Ramos (cell line): Measurements from ENCODE around the gene SASH3.

Experiments used
- in situ Hi-C: fragments of 300-500 bp; cut with MboI; formaldehyde crosslinking; loops from one replicate; pipeline ENCODE4 v1.14.3; 2022; ENCODE audit warnings: low sequenced_read_pairs; ENCODE audit not compliant: unreplicated experiment

The SASH3 gene

GRCh38 chrX:129798456-129798855, 18.7 kb downstream of the SASH3 start:
- in situ Hi-C loops = no loop called here

GRCh38 chrX:129798888-129799287, 19.1 kb downstream of the SASH3 start:
- in situ Hi-C loops = no loop called here

DNA sequence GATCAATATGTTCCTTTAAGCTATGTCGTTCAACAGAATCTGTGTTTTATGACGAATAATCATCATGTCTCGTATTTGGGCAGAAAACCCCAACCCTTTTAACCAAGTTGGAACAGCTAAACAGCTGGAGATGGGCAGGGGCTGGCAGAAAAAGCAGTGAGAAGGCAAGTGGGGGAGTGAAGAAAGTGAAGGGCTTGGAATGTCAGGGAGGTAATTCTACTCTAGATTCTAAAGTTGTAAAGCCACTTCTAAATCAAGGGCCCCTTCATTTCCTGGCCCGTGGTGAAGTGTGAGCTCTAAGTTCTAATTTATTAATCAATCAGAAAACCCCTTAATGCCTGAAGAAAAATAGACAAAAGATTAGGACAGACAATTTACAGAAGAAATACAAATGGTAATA, 20.4 kb downstream of the SASH3 start:
- in situ Hi-C loops = no loop called here

DNA sequence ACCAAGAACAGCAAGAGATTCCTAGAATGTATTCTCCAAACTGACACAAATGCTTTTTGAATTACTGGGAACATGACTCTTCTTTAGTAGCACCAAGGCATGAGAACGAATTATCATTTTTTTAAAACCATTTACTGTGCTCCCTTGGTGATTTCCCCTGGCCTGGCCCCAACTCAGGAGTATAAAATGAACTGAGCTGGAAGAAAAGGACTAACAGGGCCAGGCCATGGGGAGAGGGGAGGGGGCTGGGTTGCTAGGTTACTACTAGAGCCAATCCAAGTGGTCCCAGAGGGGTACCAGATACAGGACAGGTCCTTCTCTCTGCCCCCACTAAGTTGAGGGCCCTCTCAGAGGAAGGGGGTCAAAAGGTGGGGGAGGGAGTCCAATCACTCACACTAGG, 23.1 kb downstream of the SASH3 start:
- in situ Hi-C loops = no loop called here

DNA sequence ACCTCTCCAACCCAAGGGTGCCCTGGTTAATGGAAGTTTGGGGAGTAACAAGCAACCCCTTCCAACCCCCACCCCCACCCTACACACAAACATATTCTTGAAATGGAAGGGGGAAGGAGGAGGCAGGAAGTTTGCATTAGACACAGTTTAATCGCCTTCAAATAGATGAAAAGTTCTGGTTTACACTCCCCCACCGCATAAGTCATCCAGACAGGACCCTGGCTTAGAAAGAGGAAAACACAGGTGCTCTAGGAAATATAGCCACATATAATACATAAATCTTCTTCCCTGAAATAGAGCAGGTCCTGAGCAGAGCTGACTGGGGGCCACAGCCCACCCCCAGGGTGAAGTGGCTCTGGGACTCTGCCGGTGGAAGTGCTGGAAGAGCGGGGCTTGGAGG, 25.1 kb downstream of the SASH3 start:
- in situ Hi-C loops = no loop called here

DNA sequence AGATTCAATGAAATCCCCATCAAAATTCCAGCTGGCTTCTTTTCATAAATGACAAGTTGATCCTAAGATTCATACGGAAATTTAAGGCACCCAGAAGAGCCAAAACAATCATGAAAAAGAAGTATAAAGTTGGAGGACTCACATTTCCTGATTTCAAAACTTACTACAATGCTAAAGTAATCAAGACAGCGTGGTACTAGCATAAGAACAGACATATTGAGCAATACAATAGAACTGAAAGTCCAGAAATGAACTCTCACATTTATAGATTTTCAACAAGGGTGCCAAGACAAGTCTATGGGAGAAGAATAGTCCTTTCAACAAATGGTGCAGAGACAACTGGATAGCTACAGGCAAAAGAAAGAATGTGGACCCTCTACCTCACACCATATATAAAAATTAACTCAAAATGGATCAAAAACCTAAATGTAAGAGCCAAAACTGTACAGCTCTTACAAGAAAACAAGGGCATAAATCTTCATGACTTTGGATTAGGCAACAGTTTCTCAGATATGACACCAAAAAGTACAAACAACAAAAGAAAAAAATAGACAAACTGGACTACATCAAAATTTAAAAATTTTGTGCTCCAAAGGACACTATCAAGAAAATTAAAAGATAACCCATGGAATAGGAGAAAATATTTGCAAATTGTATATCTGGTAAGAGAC, 28.5 kb downstream of the SASH3 start:
- in situ Hi-C loops = no loop called here

DNA sequence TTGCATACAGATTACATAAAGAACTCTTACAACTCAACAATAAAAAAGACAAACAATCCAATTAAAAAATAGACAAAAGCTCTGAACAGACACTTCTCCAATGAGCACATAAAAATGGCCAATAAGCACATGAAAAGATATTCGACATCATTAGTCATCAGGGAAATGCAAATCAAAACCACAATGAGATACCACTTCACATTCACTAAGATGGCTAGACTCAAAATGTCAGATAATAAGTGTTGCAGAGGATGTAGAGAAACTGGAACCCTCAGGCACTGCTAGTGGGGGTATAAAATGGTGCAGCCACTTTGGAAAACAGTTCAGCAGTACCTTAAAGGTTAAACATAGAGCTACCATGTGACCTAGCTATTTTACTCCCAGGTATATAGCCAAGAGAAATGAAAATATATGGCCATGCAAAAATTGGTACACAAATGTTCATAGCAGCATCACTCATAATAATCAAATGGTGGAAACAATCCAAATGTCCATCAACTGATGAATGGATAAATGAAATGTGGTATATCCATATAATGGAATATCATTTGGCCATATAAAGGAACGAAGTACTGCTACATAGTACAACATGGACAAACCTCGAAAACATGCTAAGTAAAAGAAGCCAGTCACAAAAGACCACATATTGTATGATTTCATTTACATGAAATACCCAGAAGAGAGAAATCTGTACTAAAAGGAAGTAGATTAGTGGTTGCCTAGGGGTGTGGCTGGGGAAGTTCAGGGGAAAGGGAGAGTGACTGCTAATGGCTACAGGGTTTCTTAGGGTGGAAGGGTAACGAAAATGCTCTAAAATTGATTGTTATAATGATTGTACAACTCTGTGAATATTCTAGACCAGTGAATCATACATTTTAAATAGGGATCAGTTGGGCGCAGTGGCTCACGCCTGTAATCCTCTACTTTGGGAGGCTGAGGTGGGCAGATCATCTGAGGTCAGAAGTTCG, 29.4 kb downstream of the SASH3 start:
- in situ Hi-C loops = no loop called here

GRCh38 chrX:129813662-129814368, 34.1 kb downstream of the SASH3 start:
- in situ Hi-C loops = no loop called here

DNA sequence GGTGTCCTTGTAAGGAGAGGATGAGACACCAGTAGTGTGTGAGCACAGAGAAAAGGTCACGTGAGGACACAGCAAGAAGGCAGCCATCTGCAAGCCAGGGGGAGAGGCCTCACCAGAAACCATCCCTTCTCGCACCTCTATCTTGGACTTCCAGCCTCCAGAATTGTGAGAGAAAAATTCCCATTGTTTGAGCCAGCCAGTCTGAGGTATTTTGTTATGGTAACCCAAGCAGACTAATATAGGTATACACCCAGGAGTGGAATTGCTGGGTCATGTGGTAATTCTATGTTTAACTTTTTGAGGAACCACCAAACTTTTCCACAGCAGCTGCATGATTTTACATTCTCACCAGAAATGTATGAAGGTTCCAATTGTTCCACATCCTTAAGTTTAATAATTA, 38.4 kb downstream of the SASH3 start:
- in situ Hi-C loops = no loop called here

DNA sequence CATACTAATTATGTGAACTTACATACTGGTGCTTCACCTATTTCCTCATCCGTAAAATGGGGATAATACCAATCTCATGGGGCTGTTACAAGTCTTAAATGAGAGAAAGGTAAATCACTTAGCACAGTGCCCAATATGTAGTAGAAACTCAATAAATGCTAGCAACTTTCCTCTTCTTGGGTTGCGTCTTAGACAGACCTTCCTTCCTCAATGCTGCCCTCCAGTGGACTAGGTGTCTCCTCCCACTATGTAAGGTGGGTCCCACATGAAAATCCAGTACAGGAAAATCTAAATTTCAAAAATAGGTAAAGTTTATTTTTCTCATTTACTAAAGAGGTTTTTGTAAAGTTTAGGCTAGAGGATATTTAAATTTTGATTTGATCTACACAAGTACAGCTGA, 43.4 kb downstream of the SASH3 start:
- in situ Hi-C loops = loop anchor here (10.0 kb wide), 1 partner anchor 68 kb away; no protein-coding TSS in a partner anchor

- in situ Hi-C loops = loop anchor here (10.0 kb wide), 1 partner anchor 69 kb away; no protein-coding TSS in a partner anchor
Measured at GRCh38 chrX:129823522-129823921, 43.8 kb downstream of the SASH3 start.

- in situ Hi-C loops = loop anchor here (10.0 kb wide), 1 partner anchor 70 kb away; no protein-coding TSS in a partner anchor
Measured at GRCh38 chrX:129824620-129825019, 44.9 kb downstream of the SASH3 start.

- in situ Hi-C loops = loop anchor here (10.0 kb wide), 1 partner anchor 71 kb away; no protein-coding TSS in a partner anchor
Measured at GRCh38 chrX:129825746-129826505, 46.2 kb downstream of the SASH3 start.

DNA sequence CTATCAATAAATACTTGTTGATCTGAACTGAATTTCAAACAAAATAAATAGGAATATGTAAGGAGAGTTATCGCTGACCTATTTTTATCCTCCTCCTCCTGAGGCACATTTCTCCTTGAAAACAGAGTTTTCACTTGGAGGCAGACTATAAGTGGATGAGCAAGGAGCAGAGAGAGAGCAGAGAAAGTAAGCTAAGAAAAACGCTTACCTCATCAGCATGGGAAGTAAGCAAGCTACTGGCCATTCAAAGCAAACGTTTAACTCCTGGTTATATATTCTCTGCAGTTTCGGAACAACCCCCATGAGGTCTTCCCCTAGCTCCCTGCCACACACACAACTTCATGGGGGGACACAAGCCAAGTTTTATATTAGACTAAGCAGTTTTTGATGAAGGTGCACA, 50.7 kb downstream of the SASH3 start:
- in situ Hi-C loops = no loop called here

DNA sequence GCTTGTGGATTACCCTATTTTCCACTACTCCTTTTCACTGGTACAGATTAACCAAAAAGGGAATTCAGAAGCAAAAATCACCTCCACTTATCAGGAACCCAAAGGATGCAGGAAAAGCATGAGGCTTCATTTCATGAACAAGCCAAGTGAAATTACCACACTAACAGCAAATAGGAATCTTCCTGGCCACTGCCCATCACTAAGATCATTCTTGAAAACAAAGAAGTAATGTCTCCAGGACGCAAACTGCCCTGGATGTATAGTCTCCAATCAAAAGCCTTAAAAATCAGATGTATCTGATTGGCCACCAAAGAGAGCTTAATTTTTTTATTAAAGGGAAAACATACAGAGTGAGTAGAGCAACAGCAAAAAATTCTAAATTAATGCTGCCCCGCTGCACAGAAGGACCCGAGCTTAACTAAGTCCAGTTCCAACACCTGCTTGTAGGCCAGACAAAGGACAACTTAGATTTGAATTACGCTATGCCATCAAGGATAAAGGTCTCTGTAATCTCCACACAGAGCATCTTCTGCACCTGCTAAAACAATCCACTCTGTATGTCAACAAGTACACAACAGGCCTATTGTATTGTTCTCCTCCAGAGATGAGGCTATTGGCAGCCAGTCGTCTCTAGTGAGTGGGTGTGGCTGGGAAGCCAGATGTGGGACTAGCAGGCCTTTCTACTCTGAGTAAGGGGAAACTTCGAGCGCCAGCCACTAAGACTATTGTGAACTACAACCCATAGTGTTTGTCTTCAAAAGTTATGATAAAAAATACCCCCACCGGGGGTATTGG, 51.5 kb downstream of the SASH3 start:
- in situ Hi-C loops = no loop called here

DNA sequence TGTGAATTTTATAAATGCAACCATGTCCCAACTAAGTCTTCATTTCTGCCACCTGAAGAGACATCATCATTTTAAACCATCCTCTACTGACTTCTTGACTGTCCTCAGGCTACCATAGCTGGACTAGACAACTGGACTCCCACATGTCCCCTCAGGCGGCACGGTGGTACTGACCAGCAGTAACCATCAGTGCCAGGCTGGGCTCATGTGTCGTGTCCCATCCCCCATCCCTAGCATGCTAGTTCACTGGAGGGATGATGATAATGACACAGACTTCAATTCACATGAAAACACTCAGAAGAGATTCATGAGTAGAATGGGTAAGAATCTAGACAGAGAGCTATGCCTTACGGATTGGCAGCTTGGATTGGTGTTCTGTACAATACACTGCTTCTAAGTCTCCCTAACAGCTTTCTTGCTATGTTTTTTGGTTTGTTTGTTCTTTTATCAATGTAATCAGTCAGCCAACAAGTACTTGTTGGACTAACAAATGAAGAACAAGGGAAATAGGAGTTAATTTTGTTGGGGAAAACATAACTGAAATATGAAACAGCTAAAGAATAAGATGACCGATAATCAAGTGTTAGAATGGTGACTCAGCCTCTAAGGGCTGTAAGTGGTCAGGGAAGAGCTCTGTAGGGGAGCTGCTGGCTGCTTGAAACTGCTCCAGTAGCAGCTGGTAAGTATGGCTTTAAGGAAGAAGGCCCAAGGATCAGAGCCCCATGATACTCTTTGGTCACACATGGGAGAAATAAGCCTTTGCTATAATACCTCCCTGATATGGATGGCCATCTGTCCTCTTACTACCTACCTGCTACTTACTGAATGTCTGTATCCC, 53.6 kb downstream of the SASH3 start:
- in situ Hi-C loops = no loop called here

GRCh38 chrX:129836827-129837226, 57.1 kb downstream of the SASH3 start:
- in situ Hi-C loops = no loop called here

DNA sequence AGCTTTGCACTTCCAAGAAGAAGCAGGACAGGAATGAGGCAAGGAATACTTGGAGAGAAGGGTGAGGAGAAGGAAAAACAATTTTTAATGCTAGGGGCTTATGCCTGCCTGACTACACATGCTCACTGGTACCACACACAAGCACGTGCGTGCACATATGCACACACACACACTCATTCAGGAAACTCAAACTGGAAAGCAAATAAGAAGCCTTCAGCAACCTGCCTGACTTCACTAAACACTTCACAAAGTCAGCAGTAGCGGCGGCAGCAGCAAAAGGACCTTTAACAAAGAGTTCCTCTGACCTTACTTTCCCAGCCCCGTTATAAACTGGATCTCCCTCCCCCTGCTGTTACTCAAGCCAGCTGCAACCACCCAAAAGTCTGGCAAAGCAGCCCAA, 60.6 kb downstream of the SASH3 start:
- in situ Hi-C loops = no loop called here
